Peyer's patch (tissue), 4 donors: ENCODE measurements around the gene EPHA8.

ENCODE experiments used
- POLR2A ChIP-seq, 2 donors: fragments of 450-650 bp; IDR thresholded peaks; one replicate each; pipeline ENCODE4 v1.5.1; 2017; ENCODE audit warnings: antibody characterized with exemption in 2 of 2, mild to moderate bottlenecking in 2 of 2, moderate library complexity in 2 of 2
- TF ChIP-seq, protein P1 (sequence below), 6 experiments: fragments of 450-650 bp in 4 of 6; fragments of 200-600 bp in 2 of 6; sonication (generic) in 1 of 6; IDR thresholded peaks; one replicate each; pipeline ENCODE4 v1.5.1; 2017 to 2019; ENCODE audit warnings: antibody characterized with exemption in 6 of 6, mild to moderate bottlenecking in 3 of 6, moderate library complexity in 1 of 6

DNA sequence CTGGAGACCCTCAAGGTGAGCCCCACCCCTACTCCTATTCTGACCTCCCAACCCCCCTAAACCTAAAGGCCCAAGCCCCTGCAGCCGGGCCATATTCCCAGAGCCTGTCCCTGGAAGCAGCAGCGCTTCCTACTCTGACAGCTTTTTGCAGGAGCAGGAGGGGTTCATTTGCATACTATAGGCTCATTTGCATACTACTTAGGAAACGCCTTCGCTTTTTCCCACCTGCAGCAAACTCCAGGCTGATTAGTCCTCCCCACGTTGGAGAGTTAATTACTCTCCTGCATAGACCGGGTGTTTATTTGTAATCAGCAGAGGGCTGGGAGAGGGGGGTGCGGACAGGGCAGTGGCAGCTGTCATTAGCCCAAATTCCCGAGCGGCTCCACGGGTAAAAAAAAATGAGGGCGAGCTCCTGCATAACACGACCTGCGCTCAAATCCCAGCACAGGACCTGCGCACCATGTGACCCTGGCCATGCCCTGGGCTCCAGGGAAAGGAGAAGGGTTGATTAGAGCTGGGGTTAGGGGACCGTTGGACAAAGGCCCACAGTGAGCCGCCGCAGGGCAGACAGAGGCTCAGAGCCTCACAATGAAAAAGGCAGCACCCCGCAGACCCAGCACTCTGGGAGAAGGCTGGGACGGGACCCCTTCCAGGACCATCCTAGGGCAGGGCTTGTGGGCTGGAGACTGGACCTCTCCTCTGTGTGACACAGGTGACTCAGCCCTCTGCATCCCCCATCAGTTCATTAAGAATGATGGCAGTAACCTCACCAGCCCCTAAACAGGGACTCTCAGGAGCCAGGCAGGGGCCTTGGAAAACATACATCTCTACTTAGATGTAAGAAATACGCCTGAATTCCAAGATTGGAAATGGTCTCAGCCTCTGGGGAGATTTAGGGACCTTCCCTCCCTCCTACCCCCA lies 63.2 kb downstream of the EPHA8 start:
- TF ChIP-seq, protein P1, sequence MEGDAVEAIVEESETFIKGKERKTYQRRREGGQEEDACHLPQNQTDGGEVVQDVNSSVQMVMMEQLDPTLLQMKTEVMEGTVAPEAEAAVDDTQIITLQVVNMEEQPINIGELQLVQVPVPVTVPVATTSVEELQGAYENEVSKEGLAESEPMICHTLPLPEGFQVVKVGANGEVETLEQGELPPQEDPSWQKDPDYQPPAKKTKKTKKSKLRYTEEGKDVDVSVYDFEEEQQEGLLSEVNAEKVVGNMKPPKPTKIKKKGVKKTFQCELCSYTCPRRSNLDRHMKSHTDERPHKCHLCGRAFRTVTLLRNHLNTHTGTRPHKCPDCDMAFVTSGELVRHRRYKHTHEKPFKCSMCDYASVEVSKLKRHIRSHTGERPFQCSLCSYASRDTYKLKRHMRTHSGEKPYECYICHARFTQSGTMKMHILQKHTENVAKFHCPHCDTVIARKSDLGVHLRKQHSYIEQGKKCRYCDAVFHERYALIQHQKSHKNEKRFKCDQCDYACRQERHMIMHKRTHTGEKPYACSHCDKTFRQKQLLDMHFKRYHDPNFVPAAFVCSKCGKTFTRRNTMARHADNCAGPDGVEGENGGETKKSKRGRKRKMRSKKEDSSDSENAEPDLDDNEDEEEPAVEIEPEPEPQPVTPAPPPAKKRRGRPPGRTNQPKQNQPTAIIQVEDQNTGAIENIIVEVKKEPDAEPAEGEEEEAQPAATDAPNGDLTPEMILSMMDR (IDR thresholded peaks at IDR 0.05): no peak
- TF ChIP-seq POLR2A (IDR thresholded peaks at IDR 0.05): no peak
